ENCODE measurements around the gene MMP20.

- TF ChIP-seq, protein P1, sequence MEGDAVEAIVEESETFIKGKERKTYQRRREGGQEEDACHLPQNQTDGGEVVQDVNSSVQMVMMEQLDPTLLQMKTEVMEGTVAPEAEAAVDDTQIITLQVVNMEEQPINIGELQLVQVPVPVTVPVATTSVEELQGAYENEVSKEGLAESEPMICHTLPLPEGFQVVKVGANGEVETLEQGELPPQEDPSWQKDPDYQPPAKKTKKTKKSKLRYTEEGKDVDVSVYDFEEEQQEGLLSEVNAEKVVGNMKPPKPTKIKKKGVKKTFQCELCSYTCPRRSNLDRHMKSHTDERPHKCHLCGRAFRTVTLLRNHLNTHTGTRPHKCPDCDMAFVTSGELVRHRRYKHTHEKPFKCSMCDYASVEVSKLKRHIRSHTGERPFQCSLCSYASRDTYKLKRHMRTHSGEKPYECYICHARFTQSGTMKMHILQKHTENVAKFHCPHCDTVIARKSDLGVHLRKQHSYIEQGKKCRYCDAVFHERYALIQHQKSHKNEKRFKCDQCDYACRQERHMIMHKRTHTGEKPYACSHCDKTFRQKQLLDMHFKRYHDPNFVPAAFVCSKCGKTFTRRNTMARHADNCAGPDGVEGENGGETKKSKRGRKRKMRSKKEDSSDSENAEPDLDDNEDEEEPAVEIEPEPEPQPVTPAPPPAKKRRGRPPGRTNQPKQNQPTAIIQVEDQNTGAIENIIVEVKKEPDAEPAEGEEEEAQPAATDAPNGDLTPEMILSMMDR (tag by site-specific recombination; IDR thresholded peaks at IDR 0.05), result no peak
- no peak for TF ChIP-seq ZNF10 (tag by site-specific recombination; IDR thresholded peaks at IDR 0.05)
- no peak for TF ChIP-seq OVOL3 (tag by site-specific recombination; IDR thresholded peaks at IDR 0.05)
Observed at GRCh38 chr11:102604011-102604410, 21.1 kb downstream of the MMP20 start.

All from HEK293 (cell line).